HG03354 (cell line): ENCODE results near the gene DOK1.

Experiments
- ATAC-seq: cut with Tn5 transposase; IDR thresholded peaks from one replicate; pipeline ENCODE4 v1.9.1; 2021; ENCODE audit warnings: mild to moderate bottlenecking; ENCODE audit not compliant: unreplicated experiment, poor library complexity, severe bottlenecking

Gene DOK1

GRCh38 chr2:74562126-74562775, 7.7 kb downstream of the DOK1 start:
- no peak for ATAC-seq

- ATAC-seq: no peak
Observed at GRCh38 chr2:74564222-74564621, 9.7 kb downstream of the DOK1 start.

- ATAC-seq: no peak
Observed at GRCh38 chr2:74566076-74566753, 11.7 kb downstream of the DOK1 start.

GRCh38 chr2:74566754-74567085, 12.2 kb downstream of the DOK1 start:
- ATAC-seq: no peak

GRCh38 chr2:74567881-74568280, 13.4 kb downstream of the DOK1 start:
- no peak for ATAC-seq

GRCh38 chr2:74569686-74570085, 15.2 kb downstream of the DOK1 start:
- ATAC-seq: no peak

- peak; percentile 79 for ATAC-seq
Observed at GRCh38 chr2:74571058-74571457, 16.5 kb downstream of the DOK1 start.

- no peak for ATAC-seq
Observed at GRCh38 chr2:74572178-74572925, 17.8 kb downstream of the DOK1 start.

GRCh38 chr2:74573747-74574562, 19.4 kb downstream of the DOK1 start:
- peak; percentile 40 for ATAC-seq

GRCh38 chr2:74575320-74575719, 20.8 kb downstream of the DOK1 start:
- no peak for ATAC-seq

- no peak for ATAC-seq
Observed at GRCh38 chr2:74576211-74576862, 21.8 kb downstream of the DOK1 start.

- peak; percentile 22 for ATAC-seq
Observed at GRCh38 chr2:74576863-74577229, 22.3 kb downstream of the DOK1 start.

- ATAC-seq: peak; percentile 53
Observed at GRCh38 chr2:74577448-74577847, 22.9 kb downstream of the DOK1 start.

GRCh38 chr2:74578408-74578807, 23.9 kb downstream of the DOK1 start:
- ATAC-seq: peak; percentile 49

GRCh38 chr2:74581463-74581862, 26.9 kb downstream of the DOK1 start:
- ATAC-seq: no peak

- ATAC-seq: no peak
Observed at GRCh38 chr2:74582184-74582583, 27.7 kb downstream of the DOK1 start.

GRCh38 chr2:74583504-74583903, 29.0 kb downstream of the DOK1 start:
- no peak for ATAC-seq

GRCh38 chr2:74584088-74584645, 29.6 kb downstream of the DOK1 start:
- ATAC-seq: no peak

- no peak for ATAC-seq
Observed at GRCh38 chr2:74585406-74586185, 31.1 kb downstream of the DOK1 start.
